ENCODE measurements around the gene TNIK.

DNA sequence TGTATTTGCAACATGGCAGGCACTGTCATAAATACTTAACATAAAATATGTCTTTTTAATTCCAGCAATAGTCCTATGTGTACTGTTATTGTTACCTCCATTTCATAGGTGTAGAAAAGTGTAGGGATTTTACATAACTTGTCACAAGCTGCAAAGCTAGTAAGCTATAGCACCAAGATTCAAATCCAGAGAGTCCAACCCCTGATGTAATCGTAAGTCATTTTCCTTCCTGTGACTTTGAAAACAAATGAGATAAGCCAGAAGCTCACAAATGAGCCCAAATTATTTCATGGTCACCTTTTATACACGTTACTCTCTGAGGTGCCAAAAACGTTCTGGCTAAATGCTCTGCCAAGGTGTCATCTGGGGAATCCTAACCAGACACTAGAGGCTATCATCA, 23.8 kb downstream of the TNIK start:
- no peak for TF ChIP-seq SPI1 (IDR thresholded peaks at IDR 0.05; ENCODE audit: low read depth, low read length)
- no peak for TF ChIP-seq POLR2AphosphoS5 (IDR thresholded peaks at IDR 0.05; ENCODE audit: low read depth, low read length)
- TF ChIP-seq POLR2A (IDR thresholded peaks at IDR 0.05; ENCODE audit: low read depth, low read length), result no peak
- TF ChIP-seq TAF1 (IDR thresholded peaks at IDR 0.05; ENCODE audit: low read depth, low read length), result no peak
- no peak for TF ChIP-seq PAX5 (IDR thresholded peaks at IDR 0.05; ENCODE audit: insufficient read depth, low read length, severe bottlenecking)
- no peak for TF ChIP-seq POU2F2 (IDR thresholded peaks at IDR 0.05; ENCODE audit: low read depth, low read length)

Data from GM12891 (cell line).